Non-pigmented ciliary epithelial cell (primary cell): ENCODE results near the gene RBFOX1.

Experiments
- DNase-seq: peaks from one replicate; pipeline ENCODE4 v3.0.0-alpha.2; 2010; ENCODE audit warnings: low read depth

The RBFOX1 gene

DNA sequence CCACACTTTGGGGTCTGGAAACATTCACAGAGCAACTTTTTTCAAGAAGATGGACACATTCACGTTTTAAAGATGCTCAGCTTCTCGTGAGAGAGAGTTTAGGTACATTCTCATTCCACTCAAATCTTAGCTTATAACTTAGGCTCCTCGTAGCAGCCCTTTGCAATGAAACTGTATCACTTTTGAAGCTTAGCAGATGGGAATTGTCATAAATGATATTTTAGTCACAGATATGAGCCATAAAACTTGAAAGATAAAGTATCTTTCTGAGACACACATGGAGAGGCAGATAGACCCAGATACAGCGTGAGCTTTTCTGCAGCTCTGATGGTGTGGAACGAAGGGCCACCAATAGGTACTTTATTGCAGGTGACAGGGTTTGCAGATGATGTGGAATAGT, 41.1 kb downstream of the RBFOX1 start:
- DNase-seq: no peak

DNA sequence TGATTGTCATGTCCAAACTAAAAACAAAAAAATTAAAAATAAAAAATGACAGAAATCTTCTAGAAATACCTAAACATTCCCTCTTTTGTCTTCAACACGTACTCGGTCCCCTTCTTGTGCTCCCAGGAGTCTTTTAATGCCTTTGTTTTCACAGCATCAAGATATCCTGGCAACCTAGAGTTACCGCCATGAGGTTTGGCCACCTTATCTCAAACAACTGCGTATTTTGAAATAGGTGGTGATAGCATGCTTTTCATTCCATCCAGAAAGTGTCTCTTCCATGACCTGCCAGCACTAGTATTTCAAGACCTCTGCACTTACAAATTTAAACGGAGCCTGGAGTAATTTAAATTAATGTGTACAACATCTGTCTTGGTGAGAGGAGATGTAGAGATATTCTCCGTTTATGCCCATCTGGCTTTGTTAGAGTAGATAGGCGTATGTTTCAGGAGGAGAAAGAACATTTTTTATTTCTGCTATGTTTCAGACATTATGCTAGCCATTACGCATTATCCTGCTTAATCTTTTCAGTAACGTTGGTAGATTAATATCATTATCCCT, 42.0 kb downstream of the RBFOX1 start:
- no peak for DNase-seq

DNA sequence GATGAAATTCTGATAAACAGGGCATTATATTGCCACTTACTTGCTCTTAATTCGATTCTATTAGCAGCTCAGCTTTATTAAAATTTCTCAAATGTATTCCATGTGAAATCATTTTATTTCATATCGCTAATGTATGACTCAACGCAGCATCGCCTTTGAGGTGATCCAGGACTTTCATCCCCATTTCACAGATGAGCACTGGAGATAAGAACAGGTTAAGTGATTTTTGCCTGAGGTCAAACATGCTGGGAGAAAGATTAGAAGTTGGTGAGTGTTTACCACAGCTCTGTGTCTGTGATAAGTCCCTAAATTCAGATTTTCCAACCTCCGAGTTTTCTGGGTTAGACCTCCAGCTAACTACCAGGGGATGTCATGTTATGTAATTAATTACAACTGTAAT, 43.6 kb downstream of the RBFOX1 start:
- DNase-seq: no peak

DNA sequence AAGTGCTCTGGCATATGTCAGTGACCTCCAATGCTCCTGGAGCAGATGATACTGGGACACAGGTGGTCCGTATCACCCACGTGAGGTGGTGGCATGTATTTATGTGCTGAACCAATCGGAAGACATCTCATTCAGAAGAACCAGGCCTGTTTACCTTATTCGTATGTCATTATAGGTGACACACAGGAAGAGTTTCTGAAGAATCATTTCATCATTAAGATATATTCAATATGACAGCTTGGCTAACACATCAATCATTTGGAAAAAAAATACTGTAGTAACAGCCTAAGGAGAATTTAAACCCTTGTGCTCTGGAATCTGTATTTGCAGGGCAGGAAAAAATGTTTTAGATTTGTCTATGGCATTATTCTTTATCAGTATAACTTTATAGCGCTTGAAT, 44.6 kb downstream of the RBFOX1 start:
- no peak for DNase-seq

DNA sequence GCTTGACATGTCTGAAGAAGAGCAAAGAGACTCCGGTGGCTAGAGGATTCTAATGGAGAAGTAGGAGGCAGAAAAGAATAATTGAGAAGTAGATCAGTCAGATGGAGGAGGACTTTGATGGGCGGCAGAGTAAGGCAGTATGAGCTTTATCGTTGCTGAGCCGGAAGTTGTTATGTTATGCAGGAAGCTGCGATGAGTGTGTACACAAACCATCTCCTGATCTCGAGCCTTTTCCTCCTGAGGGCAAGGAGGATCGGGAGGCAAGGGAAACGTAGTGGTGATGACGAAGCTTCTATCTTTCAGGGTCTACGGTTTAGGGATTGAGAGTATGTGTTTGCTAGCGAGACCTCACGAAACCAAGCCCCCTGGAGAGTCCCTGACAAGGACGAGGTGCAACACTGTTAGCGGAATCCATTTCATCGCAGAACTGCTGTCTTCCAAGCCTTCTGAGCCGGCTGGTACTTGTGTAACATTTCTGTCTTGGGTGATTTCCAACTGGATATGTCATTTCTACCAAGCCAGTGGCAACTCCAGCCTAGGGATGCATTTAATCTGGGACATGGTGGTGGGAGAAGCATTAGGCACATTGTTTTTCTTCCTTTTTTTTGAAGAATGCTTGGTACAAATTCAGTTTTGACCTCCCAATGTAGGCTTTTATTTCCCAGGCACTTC, 45.5 kb downstream of the RBFOX1 start:
- no peak for DNase-seq

DNA sequence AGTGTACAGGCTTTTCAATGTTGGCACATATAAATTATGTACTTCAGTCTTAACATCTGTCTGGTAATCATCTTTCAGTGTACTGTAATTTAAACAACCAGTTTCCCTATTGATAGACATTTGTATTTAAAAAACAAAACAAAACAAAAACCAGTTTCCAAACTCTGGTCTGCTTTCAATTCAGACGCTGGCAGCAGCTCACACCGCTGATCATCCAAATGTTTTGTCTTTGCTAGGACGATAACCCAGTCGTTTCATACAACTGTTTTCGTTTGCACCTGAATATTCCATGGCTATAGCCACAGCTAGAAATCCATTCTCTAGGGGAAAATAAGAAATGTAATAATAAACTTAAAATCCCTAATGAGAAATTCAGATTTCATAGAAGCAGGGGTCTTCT, 47.8 kb downstream of the RBFOX1 start:
- DNase-seq: no peak

DNA sequence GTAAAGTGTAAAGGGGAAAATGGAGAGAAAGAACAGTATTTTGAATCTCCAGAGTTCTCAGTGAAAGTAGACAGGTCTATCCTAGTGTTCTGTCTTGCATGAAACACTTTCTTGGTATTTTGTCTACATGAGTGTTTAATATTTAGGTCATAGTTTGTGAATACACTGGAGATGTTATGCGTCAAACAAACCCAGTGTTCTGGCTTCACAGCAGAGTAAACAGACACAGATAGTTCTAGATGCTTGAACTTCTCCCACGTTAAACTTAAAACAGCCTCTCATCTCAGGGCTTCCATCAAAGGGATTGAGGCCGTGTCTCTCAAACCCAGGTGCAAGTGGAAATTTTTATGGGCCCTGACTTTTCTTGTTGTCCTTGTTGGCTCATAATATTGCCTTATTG, 48.3 kb downstream of the RBFOX1 start:
- DNase-seq: no peak

DNA sequence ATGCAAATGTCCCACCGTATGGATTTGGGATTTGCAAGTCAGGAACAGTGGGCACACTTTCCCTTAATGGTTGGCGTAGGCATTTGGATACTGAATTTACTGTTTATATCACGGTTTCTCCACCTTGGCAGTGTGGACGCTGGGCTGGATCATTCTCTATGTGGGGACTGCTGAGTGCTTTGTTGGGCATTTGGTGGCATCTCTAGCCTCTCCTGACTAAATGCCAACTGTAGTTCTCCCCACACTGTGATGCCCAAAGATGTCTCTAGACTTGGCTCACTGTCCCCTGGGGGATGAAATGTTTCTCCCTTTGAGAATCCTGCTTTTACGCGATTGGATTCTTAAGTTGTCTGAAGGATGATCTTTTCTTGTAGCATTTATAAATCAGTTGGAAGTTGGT, 49.0 kb downstream of the RBFOX1 start:
- no peak for DNase-seq

DNA sequence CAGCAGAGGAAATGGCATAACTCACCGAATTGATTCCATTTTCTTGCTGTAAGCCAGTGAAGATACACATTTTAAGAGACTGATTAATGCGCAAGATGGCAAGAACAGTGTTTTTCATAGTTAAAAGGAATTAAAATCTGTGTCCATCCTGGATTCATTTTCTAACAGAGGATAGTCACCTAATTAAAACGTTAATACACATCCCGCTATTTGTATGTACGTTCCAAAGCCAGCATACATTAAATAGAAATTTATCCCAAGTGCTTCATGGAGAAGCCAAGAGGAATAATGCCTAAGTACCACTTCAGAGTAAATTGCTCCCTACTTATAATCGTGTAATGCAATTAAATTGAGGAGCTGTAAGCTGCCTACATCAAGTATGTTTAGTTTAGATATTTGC, 49.9 kb downstream of the RBFOX1 start:
- DNase-seq: no peak

DNA sequence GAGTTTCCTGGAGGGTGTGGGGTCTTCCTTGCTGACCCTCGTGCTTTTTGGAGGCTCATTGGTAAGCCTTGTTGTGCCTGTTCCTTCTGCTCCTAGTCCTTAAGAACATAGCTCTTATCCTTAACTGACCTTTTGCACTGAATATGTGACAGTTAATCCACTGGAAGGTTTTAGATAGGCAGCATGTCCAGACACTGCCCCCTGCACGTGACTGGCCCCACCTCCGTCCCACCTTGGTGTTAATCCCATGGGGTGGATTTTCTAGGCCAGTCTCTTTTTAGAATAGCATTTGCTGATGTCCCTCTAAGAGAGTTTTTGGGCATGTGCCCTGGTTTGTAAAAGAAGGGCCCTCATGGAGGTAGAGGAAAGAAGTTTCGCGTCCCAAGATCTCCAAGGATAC, 58.3 kb downstream of the RBFOX1 start:
- DNase-seq: no peak

DNA sequence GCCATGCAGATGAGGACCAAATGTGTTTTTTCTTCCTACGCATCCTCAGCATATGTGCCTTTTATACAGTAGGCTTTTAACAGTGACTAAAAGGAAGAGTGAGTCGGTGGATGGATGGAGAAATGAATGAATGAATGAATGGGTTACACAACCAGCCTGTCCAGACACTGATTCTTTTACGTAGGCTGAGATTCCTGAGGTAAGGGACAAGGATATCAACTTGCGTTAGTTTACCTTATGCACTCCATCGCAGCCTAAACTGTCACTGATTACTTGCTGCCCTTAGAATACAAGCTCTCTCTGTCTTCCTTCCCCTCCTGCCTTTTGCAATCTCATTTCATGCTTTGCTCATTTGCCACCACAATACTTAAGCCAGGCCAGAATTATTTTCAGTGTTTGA, 59.0 kb downstream of the RBFOX1 start:
- DNase-seq: no peak

DNA sequence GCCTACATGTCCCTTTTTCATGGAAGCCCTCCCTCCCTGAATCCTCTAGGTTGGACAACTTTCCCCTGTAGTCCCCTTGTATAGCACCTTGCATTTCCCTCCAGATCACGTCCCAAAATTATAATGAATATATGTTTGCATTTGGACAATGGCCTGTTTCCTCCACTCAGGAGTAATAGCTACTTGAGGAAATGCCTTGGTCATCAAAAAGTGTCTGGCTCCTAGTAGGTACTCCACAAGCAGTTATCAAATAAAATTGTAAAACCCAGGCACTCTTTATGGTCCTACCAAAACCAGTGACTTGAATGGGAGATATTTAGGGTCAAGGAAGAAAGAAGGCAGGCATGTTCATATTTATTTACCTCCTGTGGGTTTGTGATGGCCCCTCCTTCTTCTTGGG, 59.6 kb downstream of the RBFOX1 start:
- no peak for DNase-seq

DNA sequence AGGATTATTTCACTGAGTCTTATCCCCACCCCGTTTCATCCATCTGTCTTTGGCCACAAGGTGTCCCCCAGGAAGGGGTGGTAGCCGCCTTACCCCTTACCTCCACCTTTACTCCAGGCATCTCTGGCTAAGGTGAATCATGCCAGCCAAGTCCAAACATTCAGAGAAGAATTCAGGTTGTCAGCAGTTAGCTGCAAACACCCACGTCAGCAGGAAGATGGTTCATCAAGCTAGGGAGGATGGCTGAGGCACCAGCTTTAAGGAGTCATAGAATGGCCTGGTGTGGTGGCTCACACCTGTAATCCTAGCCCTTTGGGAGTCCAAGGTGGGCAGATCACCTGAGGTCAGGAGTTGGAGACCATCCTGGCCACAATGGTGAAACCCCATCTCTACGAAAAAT, 61.0 kb downstream of the RBFOX1 start:
- DNase-seq: no peak

DNA sequence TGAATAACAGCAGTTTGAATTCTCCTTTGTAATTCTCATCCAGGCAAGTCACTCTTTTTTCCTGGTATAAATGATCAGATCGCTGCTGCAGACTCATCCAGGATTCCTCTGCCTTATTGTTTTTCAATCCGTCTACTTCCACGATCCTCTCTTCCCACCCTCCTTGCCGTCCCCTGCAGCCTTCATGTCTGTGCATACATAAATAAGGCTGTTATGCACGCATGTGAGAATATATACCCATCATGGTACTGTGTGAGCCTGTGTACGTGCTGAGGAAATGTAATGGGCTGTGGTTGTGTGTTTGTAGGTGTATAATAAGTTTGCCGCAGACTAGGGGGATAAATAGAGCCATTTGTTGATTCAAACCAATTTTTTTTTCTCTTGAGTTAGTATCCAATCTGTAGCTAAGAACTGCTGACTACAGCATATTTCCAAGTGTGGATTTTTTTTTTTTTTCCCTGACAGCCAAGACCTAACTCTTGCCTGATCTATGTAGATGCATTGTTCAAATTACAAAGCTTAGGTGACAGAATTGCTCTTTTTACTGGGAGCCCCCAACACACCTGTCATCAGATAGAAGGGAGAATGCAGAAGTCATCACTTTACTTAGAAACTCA, 62.2 kb downstream of the RBFOX1 start:
- DNase-seq: no peak

DNA sequence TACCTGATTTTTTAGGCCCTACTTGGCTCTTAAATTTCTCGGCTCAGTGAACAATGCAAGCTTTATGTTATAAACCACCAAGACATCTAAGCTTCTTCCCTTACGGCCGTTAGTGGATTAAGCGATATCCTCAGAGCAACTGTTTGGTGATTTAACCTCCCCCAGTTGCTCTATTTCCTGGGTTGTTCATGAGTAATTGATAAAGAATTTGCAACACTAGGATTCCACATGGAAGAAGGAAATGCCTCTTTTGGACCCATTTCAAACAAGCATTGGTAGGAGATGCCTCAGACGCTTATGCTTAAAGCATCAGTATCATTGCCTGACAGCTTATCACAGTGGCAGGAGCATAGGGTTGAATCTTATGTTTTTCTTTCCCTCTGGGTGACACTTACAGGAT, 65.3 kb downstream of the RBFOX1 start:
- DNase-seq: peak; percentile 14

DNA sequence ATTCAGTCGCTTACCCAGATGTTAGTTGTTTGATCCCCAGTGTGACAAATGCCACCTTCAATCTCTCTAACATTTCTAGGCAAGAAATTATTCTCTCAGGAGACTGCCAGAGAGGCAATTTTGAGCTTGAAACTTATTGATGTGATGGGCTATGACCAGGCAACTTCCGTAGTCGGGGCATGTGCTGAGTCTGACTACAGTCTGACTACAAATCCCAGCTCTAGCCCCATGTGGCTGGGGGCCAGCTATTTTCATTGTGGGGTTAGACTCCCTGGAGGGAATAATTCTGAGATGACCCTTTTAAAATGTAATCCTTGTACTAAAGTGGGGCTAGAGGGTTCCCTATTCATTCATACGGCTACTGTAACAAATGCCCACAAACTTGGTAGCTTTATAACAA, 65.9 kb downstream of the RBFOX1 start:
- DNase-seq: no peak

DNA sequence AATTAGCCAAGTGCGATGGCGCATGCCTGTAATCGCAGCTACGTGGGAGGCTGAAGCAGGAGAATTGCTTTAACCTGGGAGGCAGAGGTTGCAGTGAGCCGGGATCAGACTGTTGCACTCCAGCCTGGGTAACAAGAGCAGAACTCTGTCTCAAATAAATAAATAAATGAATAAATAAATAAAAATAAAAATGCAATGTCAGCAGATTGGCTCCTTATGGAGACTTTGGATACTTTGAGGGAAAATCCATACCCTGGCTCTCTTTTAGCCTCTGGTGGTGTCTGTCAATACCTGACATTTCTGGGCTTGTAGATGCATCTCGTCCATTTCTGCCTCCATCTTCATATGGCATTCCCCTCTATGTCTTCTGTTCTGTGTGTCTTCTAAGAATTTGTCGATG, 66.7 kb downstream of the RBFOX1 start:
- DNase-seq: no peak

DNA sequence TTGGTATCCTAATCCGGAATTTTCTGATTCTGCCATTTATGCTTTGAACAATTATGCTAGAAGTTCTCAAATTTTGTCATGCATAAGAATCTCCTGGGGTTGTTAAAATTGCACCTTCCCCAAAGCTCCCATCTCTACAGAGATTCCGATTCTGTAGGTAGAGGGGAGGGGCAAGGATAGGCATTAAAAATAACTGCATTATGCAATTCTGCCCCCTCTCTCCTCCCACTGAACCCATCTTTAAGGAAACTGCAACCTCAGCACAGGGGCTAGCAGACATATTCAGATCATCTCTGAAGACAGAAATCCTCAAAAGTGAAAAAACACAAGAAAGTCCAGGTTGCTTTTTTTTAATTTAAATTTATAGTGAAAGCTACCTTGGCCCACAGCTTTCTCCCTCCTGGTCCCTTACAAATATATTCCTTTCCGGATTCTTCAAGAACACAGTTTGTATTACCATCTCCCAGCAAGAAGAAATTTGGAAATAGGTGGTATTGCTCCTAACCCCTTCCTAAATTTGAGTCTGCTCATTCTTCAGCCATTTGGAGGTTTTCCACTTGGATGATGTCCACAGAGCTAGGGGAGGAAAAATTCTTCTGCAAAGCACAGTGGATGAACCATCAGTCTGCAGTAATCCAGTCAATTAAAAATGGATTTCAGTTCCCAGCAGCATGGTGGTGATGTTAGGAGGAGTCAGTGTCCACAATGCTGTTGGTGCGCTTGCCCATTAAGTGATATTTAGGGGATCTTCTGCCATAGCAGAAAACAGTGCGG, 67.7 kb downstream of the RBFOX1 start:
- no peak for DNase-seq

DNA sequence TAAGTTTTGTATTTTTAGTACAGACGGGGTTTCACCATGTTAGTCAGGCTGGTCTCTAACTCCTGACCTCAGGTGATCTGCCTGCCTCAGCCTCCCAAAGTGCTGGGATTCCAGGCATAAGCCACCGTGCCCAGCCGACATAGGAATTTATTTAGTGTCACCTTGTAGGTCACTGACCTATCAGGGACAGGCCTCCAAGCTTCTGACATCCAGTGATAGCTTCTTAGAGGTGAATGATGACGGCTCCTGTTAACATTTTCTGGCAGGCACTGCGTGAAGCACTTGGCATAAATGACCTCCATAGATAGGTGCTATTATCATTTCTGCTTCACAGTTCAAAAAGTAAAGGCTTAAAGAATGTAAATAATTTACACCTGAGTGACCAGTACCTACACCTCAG, 71.6 kb downstream of the RBFOX1 start:
- DNase-seq: no peak

DNA sequence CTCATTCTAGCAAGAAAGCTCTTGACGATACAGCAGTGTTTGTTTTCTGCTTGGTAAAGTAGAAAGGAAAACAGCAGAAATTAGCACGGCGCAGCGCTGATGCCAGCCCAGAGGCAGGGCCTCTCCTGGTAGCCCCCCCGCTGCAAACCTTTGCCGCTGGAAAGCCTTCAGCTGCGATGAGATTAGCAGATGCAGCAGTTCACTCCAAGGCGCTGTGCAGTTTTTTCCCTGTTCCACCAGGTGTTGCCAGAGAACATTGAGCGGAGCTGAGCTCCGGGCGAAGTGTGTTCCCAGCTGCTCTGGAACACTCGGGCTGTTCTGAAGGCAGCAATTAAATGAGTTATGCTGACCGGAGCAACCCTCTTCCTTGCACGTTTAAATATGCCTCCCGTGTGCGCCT, 72.5 kb downstream of the RBFOX1 start:
- DNase-seq: no peak

DNA sequence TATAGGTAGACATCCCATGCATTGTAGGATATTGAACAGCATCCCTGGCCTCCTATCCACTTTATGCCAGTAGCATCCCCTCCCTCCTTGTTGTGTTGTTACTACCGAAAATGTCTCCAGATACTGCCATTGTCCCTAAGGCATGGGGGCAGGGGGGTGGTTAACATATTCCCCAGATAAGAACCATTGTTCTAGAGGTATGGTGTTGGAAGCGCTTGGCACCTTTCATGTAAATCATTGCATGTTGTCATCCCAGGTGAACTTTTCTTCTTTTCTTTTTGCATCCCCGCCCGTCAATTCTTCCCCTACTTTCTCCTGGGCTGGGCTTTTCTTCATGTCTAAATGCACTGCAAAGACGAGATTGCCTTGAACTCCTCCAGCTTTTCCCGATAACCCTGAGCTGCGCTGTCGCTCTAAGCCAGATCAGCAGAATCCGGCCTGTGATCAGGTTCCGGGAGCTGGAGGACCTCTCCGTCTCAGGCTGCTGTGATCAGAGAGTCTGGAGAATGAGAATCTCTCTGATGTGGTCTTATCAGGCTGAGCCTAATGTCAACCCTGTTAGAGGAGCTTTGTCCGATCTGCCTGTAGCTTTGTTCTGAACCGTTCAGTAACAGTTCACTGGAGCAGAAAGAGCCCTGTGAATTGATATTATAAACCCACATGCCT, 76.2 kb downstream of the RBFOX1 start:
- DNase-seq: no peak

DNA sequence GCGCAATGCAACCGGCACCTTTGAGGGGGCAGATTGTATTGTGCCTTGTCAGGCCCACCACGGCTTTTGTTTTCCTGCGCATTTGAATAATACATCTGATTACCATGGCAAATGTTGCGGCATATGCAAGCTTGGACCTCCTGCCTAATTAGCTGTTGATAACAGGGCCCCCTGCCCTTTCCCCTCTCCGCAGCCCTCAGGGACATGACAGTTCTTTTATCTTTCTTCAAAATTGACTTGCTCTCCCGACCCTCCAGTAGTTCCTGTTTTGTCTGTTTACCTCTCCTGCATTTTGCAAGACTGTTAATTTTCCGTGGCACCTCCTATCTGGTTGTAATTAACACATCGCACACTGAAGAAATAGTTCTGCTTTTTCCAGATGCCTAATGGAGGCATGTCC, 86.8 kb downstream of the RBFOX1 start:
- no peak for DNase-seq

DNA sequence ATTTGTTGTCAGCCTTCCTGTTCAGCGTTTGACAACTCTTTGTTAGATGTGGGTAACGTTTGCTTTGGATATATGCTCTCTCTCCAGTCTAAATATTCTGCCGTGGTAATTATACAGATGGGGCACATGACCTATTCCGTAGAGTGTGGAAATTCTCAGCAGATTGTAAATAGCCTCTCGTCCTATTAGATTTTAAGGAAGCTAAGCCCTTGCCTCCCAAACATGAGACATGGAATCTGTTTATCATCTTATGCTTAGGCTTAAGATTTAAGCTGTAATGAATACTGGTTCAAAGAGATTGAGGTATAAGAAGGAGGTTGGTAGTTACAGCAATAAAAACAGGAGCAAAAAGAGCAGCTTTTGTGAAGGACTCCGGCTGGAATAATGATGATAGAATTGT, 87.4 kb downstream of the RBFOX1 start:
- DNase-seq: no peak
